Neuronal stem cell (in vitro differentiated cells): ENCODE results near the gene PFN1.

Source experiments
- DNase-seq: peaks from one replicate; pipeline ENCODE4 v3.0.0-alpha.2; 2013; ENCODE audit warnings: low spot score
- H2AFZ ChIP-seq: one replicate; pipeline ENCODE4 v1.6.1; 2013; ENCODE audit warnings: mild to moderate bottlenecking, low read length, inconsistent platforms
- H2AK5ac ChIP-seq: 2 replicates; pipeline ENCODE4 v1.6.1; 2013; ENCODE audit warnings: low read depth, mild to moderate bottlenecking, inconsistent platforms, low read length, moderate library complexity, mixed read lengths
- H2BK120ac ChIP-seq: 2 replicates; pipeline ENCODE4 v1.6.1; 2013; ENCODE audit warnings: low read depth, mild to moderate bottlenecking, inconsistent platforms, low read length, moderate library complexity, mixed read lengths
- H2BK12ac ChIP-seq: one replicate; pipeline ENCODE4 v1.6.1; 2013; ENCODE audit warnings: low read length, inconsistent platforms
- H2BK15ac ChIP-seq: 2 replicates; pipeline ENCODE4 v1.6.1; 2013; ENCODE audit warnings: mild to moderate bottlenecking, low read length, inconsistent platforms, mixed read lengths
- H2BK5ac ChIP-seq: one replicate; pipeline ENCODE4 v1.6.1; 2013; ENCODE audit warnings: inconsistent platforms, mild to moderate bottlenecking, low read length, moderate library complexity
- H3K14ac ChIP-seq: one replicate; pipeline ENCODE4 v1.6.1; 2013; ENCODE audit warnings: low read length, inconsistent platforms
- H3K18ac ChIP-seq: 2 replicates; pipeline ENCODE4 v1.6.1; 2013; ENCODE audit warnings: low read length, inconsistent platforms
- H3K23ac ChIP-seq: 2 replicates; pipeline ENCODE4 v1.6.1; 2013; ENCODE audit warnings: low read depth, mild to moderate bottlenecking, mixed read lengths, low read length, inconsistent platforms; ENCODE audit not compliant: poor library complexity
- H3K27ac ChIP-seq: replicated peaks from 3 replicates; pipeline ENCODE4 v1.5.1; 2013; ENCODE audit warnings: low read length, inconsistent platforms
- H3K27me3 ChIP-seq, 3 experiments: 2 replicates each; pipeline ENCODE4 v1.6.1; 2013; ENCODE audit warnings: low read length in 3 of 3, mild to moderate bottlenecking in 2 of 3, inconsistent platforms in 1 of 3, low read depth in 1 of 3, mixed read lengths in 1 of 3, moderate library complexity in 1 of 3; ENCODE audit not compliant: control insufficient read depth in 3 of 3, insufficient read depth in 3 of 3
- H3K36me3 ChIP-seq, 2 donors: replicated peaks in 1 of 2; 2 replicates each; pipeline ENCODE4 v1.6.1; 2013; ENCODE audit warnings: low read length in 2 of 2; ENCODE audit not compliant: control insufficient read depth in 2 of 2, insufficient read depth in 2 of 2
- H3K4ac ChIP-seq: 2 replicates; pipeline ENCODE4 v1.6.1; 2013; ENCODE audit warnings: inconsistent platforms, mild to moderate bottlenecking, low read length, moderate library complexity
- H3K4me1 ChIP-seq, 2 donors: 1 replicate in 1 of 2; 2 replicates in 1 of 2; pipeline ENCODE4 v1.6.1; 2013; ENCODE audit warnings: low read length in 2 of 2, low read depth in 1 of 2; ENCODE audit not compliant: control insufficient read depth in 2 of 2, insufficient read depth in 1 of 2
- H3K4me2 ChIP-seq: one replicate; pipeline ENCODE4 v1.6.1; 2013; ENCODE audit warnings: mild to moderate bottlenecking, low read length, inconsistent platforms; ENCODE audit not compliant: insufficient read depth, poor library complexity, severe bottlenecking
- H3K4me3 ChIP-seq, 2 donors: 2 replicates each; pipeline ENCODE4 v1.5.1; 2013; ENCODE audit warnings: low read length in 2 of 2, mild to moderate bottlenecking in 2 of 2, inconsistent platforms in 1 of 2, moderate library complexity in 1 of 2
- H3K79me1 ChIP-seq: one replicate; pipeline ENCODE4 v1.6.1; 2013; ENCODE audit warnings: low read depth, mild to moderate bottlenecking, inconsistent platforms, low read length, moderate library complexity
- H3K9ac ChIP-seq: one replicate; pipeline ENCODE4 v1.6.1; 2013; ENCODE audit warnings: mild to moderate bottlenecking, low read depth, low read length, inconsistent platforms; ENCODE audit not compliant: poor library complexity
- H3K9me3 ChIP-seq, 2 donors: replicated peaks in 1 of 2; 2 replicates each; pipeline versions ENCODE3 to v1.6.1; 2013; ENCODE audit warnings: low read length in 2 of 2, mild to moderate bottlenecking in 2 of 2, inconsistent platforms in 1 of 2, low read depth in 1 of 2, mixed read lengths in 1 of 2, moderate library complexity in 1 of 2; ENCODE audit not compliant: control insufficient read depth in 2 of 2, insufficient read depth in 1 of 2
- H4K8ac ChIP-seq: one replicate; pipeline ENCODE4 v1.6.1; 2013; ENCODE audit warnings: low read depth, mild to moderate bottlenecking, inconsistent platforms, low read length, moderate library complexity
- H4K91ac ChIP-seq: one replicate; pipeline ENCODE4 v1.6.1; 2013; ENCODE audit warnings: low read length, low read depth, mild to moderate bottlenecking, inconsistent platforms; ENCODE audit not compliant: poor library complexity
- WGBS, 2 donors: extraction: QIAGEN DNeasy Blood & Tissue Kit; methylation state at CpG; one replicate each; pipeline ENCODE4 v1.1.7; 2013; ENCODE audit warnings: missing lambda C conversion rate in 2 of 2, mixed read lengths in 1 of 2; ENCODE audit not compliant: insufficient read length in 2 of 2, insufficient replicate concordance in 1 of 2; ENCODE audit errors: extremely low coverage in 2 of 2; 5-methylcytosine and 5-hydroxymethylcytosine counted together

The PFN1 gene

DNA sequence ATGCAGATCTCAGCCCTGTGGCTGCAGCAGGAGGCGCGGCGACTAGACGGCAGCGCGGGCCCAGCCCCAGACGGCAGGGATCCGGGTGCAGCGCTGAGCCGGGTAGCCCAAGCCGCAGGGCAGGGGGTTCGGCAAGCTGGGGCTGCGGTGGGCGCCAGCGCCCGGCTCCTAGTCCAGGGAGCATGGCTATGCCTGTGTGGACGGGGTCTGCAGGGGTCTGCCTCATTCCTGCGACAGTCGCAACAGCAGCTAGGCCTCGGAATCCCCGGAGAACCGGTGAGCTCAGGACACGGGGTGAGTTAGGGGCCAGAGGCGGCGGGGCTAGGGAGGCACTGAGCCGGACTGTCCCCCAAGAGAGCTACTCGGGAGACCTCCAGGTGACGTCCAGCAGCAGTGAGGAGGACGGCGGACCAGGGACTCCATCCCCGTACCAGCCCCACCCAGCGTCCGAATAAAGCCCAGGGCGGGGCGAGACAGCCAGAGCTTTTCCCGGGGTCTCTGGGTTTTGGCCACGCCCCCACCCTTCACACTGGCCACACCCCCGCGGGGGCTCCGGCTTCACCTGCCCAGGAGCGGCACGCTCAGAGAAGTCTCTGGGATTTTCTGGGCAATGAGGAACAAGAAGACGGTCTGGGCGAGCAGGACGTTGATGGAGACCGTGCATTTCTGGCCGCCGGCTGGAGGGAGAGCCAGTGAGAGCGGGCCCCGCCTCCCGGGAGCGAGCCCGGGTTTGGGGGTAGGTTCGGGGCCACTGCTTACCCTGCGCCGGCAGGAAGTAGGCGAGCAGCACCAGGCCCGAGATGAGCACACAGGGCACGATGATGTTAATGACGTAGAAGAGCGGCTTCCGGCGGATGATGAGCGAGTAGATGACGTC lies 47.9 kb downstream of the PFN1 start:
- peak overlapping the region; percentile 71 for H3K18ac ChIP-seq
- no CpG with 5 or more reads among the region's 65 CpGs for WGBS, 2 donors
- no peak overlapping the region for H3K4me2 ChIP-seq
- no peak overlapping the region for H4K91ac ChIP-seq
- peak overlapping the region; percentile 17 for H4K8ac ChIP-seq
- H3K27me3 ChIP-seq: peaks cover 0 to 4% (median 0%) of the 10 kb centered on the region in 3 experiments
- no peak overlapping the region for H3K27ac ChIP-seq
- peak overlapping the region; percentile 3 for H2BK12ac ChIP-seq
- H3K4me1 ChIP-seq: peaks cover 0 to 1% of the 10 kb centered on the region in 2 donors
- no peaks in the 10 kb centered on the region for H3K9me3 ChIP-seq
- H3K23ac ChIP-seq: peak overlapping the region; percentile 55
- no peak overlapping the region for H2AFZ ChIP-seq
- peak overlapping the region; percentile 63 for H2AK5ac ChIP-seq
- peak overlapping the region; percentile 13 for H2BK5ac ChIP-seq
- H3K14ac ChIP-seq: peak overlapping the region; percentile 47
- peak overlapping the region; percentile 70 for H3K9ac ChIP-seq
- no peak overlapping the region for H2BK15ac ChIP-seq
- peaks cover 11 to 41% of the 10 kb centered on the region in 2 donors for H3K36me3 ChIP-seq
- no peak overlapping the region for H3K4ac ChIP-seq
- DNase-seq: no peak
- H3K4me3 ChIP-seq: peak overlapping the region in 1 of 2 donors; percentile 38
- H2BK120ac ChIP-seq: peak overlapping the region; percentile 72
- peaks cover 2% of the 10 kb centered on the region for H3K79me1 ChIP-seq

DNA sequence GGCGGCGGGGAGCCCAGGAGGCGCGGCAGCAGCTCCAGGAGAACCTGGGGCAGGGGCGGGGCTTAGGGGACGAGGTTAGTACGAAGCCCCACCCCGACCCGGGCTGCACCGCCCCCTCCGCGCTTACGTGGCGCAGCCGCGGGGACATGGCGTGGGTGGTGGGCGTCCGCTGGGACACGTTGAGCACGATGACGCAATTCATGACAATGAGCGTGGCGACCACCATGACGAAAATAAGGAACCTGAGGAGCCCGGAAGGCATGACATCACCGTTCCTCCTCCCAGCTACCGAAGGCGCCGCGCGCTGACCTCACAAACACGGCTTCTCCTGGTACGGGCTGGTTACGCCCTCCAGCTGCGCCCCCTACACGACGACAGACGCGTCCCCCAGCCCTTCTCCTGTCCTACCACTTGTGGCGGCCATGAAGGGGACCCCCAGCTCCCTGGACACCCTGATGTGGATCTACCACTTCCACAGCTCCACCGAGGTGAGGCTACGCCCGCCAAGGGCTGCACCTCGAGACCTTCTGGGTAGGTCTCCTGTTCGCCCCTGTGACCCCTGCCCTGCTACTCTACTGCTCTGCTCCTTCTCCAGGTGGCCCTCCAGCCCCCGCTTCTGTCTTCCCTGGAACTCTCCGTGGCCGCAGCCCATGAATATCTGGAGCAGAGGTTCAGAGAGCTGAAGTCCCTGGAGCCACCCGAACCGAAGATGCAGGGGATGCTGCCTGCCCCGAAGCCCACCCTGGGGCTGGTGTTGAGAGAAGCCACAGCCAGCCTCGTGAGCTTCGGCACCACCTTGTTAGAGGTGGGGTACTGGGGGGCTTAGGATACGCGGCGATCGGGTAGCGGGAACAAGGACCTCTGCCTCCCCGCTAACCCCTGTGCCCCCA lies 48.7 kb downstream of the PFN1 start, which contains the start of gene C17orf107:
C17orf107 (plus strand) TSS at position 196 of the 890 bp plus-strand sequence; CDS start at position 423, 227 bp downstream.
- Histone ChIP-seq H2BK5ac (peak within 1 kb of the TSS; percentile 13), H2BK12ac (peak within 1 kb of the TSS; percentile 73), H3K27ac (no peak within 1 kb of the TSS), H3K4me2 (peak within 1 kb of the TSS; percentile 18), H3K4me1 (peaks cover 0 to 1% of the 10 kb centered on the region in 2 donors), H2BK120ac (peak within 1 kb of the TSS; percentile 47), H3K79me1 (peaks cover 2% of the 10 kb centered on the region), H3K9ac (no peak within 1 kb of the TSS), H3K18ac (peak within 1 kb of the TSS; percentile 57), H4K8ac (no peak within 1 kb of the TSS), H3K23ac (peak within 1 kb of the TSS; percentile 55), H2AK5ac (peak within 1 kb of the TSS; percentile 26), H3K27me3 (peaks cover 0 to 3% (median 0%) of the 10 kb centered on the region in 3 experiments), H3K36me3 (peaks cover 20 to 49% of the 10 kb centered on the region in 2 donors), H3K9me3 (no peaks in the 10 kb centered on the region), H4K91ac (no peak within 1 kb of the TSS), H3K14ac (peak within 1 kb of the TSS; percentile 47), H3K4ac (no peak within 1 kb of the TSS), H2AFZ (no peak within 1 kb of the TSS), H2BK15ac (no peak within 1 kb of the TSS), H3K4me3 (peak within 1 kb of the TSS in 1 of 2 donors; percentile 55)
- WGBS, 2 donors: no CpG with 5 or more reads among the region's 60 CpGs
- no peak for DNase-seq

DNA sequence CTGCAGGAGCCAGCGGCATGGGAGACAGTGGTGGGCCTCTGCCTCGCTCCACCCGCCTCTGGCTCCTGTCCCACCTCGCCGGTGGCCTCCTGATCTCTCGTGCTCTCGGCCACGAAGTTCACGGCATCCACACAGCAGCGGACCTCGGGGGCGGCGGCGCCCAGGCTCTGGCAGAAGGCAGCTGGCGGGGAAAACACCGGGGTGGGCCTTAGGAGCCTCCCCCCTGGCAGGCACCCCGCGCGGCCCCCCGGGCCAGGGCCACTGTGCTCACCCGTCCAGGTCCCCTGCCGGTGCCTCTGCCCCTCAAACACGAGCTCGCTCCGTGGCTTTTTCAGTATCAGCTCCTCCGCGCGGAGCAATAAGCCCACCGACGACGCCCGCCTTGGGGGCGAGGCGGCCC lies 49.4 kb downstream of the PFN1 start:
- Histone ChIP-seq H3K4me1 (peaks cover 0 to 1% of the 10 kb centered on the region in 2 donors), H3K9me3 (no peaks in the 10 kb centered on the region), H2AK5ac (no peak overlapping the region), H2AFZ (no peak overlapping the region), H2BK15ac (no peak overlapping the region), H4K8ac (no peak overlapping the region), H3K23ac (no peak overlapping the region), H2BK120ac (no peak overlapping the region), H3K9ac (no peak overlapping the region), H3K36me3 (peaks cover 26 to 56% of the 10 kb centered on the region in 2 donors), H2BK5ac (no peak overlapping the region), H3K79me1 (peaks cover 3% of the 10 kb centered on the region), H3K18ac (no peak overlapping the region), H2BK12ac (no peak overlapping the region), H3K14ac (no peak overlapping the region), H3K27ac (no peak overlapping the region), H3K4me2 (no peak overlapping the region), H3K27me3 (peaks cover 0 to 3% (median 0%) of the 10 kb centered on the region in 3 experiments), H3K4me3 (no peak overlapping the region), H3K4ac (no peak overlapping the region), H4K91ac (no peak overlapping the region)
- DNase-seq: no peak
- WGBS, 2 donors: no CpG with 5 or more reads among the region's 34 CpGs
